Esophagus muscularis mucosa (tissue), 4 donors: ENCODE results near the gene H6PD. TPM values are rescaled to one million over a fixed set of nuclear protein-coding genes. Genes with fewer than 3 reads are reported as not detected.

Experiments used
- DNase-seq: peaks from one replicate; pipeline ENCODE4 v3.0.0-alpha.2; 2017; ENCODE audit errors: extremely low spot score
- H3K27ac ChIP-seq, 4 donors: fragments of 200-600 bp; sonication (generic); replicated peaks in 1 of 4; 1 replicate in 3 of 4; 2 replicates in 1 of 4; pipeline ENCODE4 v1.5.1; 2016 to 2019; ENCODE audit warnings: mild to moderate bottlenecking in 1 of 4
- H3K27me3 ChIP-seq, 4 donors: fragments of 200-600 bp; sonication (generic); one replicate each; pipeline versions ENCODE4 v1.5.1 to v1.6.0; 2016 to 2019
- H3K36me3 ChIP-seq, 4 donors: fragments of 200-600 bp; sonication (generic); one replicate each; pipeline ENCODE4 v1.5.1; 2016 to 2019
- H3K4me1 ChIP-seq, 4 donors: fragments of 200-600 bp; sonication (generic); one replicate each; pipeline ENCODE4 v1.5.1; 2016 to 2019
- H3K4me3 ChIP-seq, 4 donors: fragments of 200-600 bp; sonication (generic); 1 replicate in 2 of 4; 2 replicates in 2 of 4; pipeline ENCODE4 v1.5.1; 2016 to 2019; ENCODE audit warnings: mild to moderate bottlenecking in 4 of 4, moderate library complexity in 1 of 4
- H3K9me3 ChIP-seq, 4 donors: fragments of 200-600 bp; sonication (generic); 1 replicate in 3 of 4; 2 replicates in 1 of 4; pipeline ENCODE4 v1.5.1; 2016 to 2019
- EP300 ChIP-seq: sonication (generic); formaldehyde crosslinking; IDR thresholded peaks from one replicate; pipeline ENCODE4 v1.6.1; 2017; ENCODE audit warnings: antibody characterized with exemption
- POLR2A ChIP-seq: fragments of 450-650 bp; IDR thresholded peaks from one replicate; pipeline ENCODE4 v1.6.1; 2017; ENCODE audit warnings: antibody characterized with exemption, moderate library complexity, mild to moderate bottlenecking, low read depth
- POLR2AphosphoS5 ChIP-seq, 2 donors: sonication (generic); formaldehyde crosslinking; IDR thresholded peaks; one replicate each; pipeline ENCODE4 v1.6.1; 2017; ENCODE audit warnings: antibody characterized with exemption in 2 of 2
- WGBS: methylation state at CpG from one replicate; pipeline ENCODE4 v1.1.5; 2018; 5-methylcytosine and 5-hydroxymethylcytosine counted together
- intact Hi-C: fragments of 100-400 bp; cut with DNase I; formaldehyde crosslinking; loops from one replicate; pipeline ENCODE4 v1.15.1; 2023
- total RNA-seq, 4 donors: library from RNA; depleted of rRNA; stranded (reverse); fragments of >200 nt; gene quantifications; one replicate each; pipeline versions ENCODE4 v1.1.0 to v1.2.1, GENCODE V29; 2016
- TF ChIP-seq, protein P1 (sequence below), 3 experiments: fragments of 200-600 bp in 2 of 3; fragments of 450-650 bp in 1 of 3; sonication (generic) in 2 of 3; IDR thresholded peaks; one replicate each; pipeline ENCODE4 v1.5.1; 2017 to 2019; ENCODE audit warnings: antibody characterized with exemption in 3 of 3, mild to moderate bottlenecking in 2 of 3, moderate library complexity in 1 of 3

The H6PD gene
- total RNA-seq, 4 donors from 2014 or later = 31.1 to 54.4 (median 38.4) TPM

DNA sequence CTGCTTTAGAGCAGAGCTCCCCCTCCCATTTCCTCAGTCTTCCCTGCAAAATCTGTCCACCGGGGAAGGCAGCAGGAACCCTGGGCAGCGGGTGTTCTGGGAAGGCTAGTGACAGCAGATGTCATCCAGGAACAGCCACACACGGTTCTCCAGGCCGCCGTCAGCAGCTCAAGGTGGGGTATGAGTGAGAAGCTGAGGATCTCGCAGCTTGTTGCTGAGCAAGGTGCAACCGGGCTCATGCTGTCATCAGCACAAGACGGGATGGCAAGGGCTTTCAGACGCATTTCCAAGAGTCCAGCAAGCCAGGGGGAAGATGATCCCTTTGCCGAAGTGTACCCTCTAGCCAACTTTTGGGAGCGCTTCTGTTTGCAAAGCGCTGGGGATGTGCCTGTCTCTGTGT, 35.1 kb downstream of the H6PD start:
- no peak for TF ChIP-seq POLR2A
- TF ChIP-seq EP300 = no peak
- H3K4me3 ChIP-seq = no peak overlapping the region
- intact Hi-C loops = no loop called here
- H3K36me3 ChIP-seq = peaks cover under 1 to 37% (median 26%) of the 10 kb centered on the region in 4 donors
- DNase-seq = no peak
- no peaks in the 10 kb centered on the region for H3K9me3 ChIP-seq
- WGBS = 76% methylated on average over 10 of the region's 12 CpGs
- H3K4me1 ChIP-seq = peaks cover 23 to 32% (median 30%) of the 10 kb centered on the region in 4 donors
- no peaks in the 10 kb centered on the region for H3K27me3 ChIP-seq
- H3K27ac ChIP-seq = no peak overlapping the region

DNA sequence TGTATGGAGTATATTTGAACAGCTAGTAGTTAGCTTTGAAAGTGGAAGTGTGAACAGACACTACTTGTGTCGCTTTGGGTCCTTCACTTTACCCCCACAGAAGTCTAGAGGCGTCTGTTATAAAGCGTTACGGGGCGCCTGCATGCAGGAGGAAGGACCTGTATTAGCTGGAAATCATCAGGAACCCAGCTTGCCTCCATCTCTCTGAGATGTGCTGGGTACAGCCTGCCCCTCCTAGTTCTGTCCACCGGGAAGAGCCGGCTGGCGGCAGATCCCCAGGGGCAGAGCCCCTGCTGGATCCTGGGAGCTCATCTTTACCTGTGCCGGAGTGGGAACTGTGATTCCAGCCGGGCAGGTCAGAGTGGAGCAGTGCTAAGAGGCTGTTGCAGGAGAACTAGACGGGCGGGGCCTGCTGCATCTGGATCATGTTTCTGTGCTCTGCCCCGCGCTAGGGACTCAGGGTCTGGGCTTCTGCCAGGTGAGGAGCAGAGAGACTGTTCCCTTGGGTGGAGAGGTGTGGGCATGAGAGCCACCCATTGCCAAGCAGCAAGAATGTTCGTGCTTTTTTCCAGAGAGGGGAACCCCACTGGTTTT, 35.8 kb downstream of the H6PD start:
- Histone ChIP-seq H3K4me1 (peaks cover 23 to 34% (median 30%) of the 10 kb centered on the region in 4 donors), H3K27ac (peak overlapping the region in 1 of 4 donors; percentile 15), H3K27me3 (no peaks in the 10 kb centered on the region), H3K9me3 (no peaks in the 10 kb centered on the region), H3K36me3 (peaks cover 0 to 31% (median 19%) of the 10 kb centered on the region in 4 donors), H3K4me3 (no peak overlapping the region)
- 78% methylated on average over 12 of the region's 15 CpGs for WGBS
- intact Hi-C loops = no loop called here
- TF ChIP-seq, protein P1, sequence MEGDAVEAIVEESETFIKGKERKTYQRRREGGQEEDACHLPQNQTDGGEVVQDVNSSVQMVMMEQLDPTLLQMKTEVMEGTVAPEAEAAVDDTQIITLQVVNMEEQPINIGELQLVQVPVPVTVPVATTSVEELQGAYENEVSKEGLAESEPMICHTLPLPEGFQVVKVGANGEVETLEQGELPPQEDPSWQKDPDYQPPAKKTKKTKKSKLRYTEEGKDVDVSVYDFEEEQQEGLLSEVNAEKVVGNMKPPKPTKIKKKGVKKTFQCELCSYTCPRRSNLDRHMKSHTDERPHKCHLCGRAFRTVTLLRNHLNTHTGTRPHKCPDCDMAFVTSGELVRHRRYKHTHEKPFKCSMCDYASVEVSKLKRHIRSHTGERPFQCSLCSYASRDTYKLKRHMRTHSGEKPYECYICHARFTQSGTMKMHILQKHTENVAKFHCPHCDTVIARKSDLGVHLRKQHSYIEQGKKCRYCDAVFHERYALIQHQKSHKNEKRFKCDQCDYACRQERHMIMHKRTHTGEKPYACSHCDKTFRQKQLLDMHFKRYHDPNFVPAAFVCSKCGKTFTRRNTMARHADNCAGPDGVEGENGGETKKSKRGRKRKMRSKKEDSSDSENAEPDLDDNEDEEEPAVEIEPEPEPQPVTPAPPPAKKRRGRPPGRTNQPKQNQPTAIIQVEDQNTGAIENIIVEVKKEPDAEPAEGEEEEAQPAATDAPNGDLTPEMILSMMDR (IDR thresholded peaks at IDR 0.05) = no peak
- TF ChIP-seq EP300 = no peak
- TF ChIP-seq POLR2AphosphoS5 (IDR thresholded peaks at IDR 0.05) = no peak
- TF ChIP-seq POLR2A = no peak
- DNase-seq = no peak

DNA sequence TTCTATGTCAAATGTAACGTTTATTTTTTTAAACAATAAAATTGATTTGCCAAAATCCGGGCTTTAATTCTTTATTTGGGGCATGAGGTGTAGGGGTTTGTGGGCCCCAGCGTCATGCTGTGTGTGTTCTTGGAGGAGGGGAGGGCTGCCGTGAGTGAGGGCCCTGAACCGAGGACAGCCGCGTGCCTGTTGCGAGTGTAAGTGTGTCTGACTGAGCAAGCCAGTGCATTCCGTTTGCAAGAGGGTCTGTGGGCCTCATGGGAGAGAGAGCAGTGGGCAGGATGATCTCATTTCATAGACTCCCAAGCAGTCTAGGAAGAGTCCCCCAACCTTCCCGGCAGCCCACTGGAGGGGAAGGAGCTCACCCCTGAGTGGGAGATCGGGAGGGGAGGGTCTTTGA, 36.7 kb downstream of the H6PD start:
- Histone ChIP-seq H3K27me3 (no peaks in the 10 kb centered on the region), H3K9me3 (no peaks in the 10 kb centered on the region), H3K36me3 (peaks cover 0 to 23% (median 11%) of the 10 kb centered on the region in 4 donors), H3K27ac (no peak overlapping the region), H3K4me1 (peaks cover 23 to 32% (median 24%) of the 10 kb centered on the region in 4 donors), H3K4me3 (no peak overlapping the region)
- no peak for DNase-seq
- TF ChIP-seq EP300 (no peak), POLR2A (no peak), POLR2AphosphoS5 (IDR thresholded peaks at IDR 0.05) (no peak)
- TF ChIP-seq, protein P1 (IDR thresholded peaks at IDR 0.05) = no peak
- intact Hi-C loops = no loop called here
- 85% methylated on average over 11 of the region's 11 CpGs for WGBS

DNA sequence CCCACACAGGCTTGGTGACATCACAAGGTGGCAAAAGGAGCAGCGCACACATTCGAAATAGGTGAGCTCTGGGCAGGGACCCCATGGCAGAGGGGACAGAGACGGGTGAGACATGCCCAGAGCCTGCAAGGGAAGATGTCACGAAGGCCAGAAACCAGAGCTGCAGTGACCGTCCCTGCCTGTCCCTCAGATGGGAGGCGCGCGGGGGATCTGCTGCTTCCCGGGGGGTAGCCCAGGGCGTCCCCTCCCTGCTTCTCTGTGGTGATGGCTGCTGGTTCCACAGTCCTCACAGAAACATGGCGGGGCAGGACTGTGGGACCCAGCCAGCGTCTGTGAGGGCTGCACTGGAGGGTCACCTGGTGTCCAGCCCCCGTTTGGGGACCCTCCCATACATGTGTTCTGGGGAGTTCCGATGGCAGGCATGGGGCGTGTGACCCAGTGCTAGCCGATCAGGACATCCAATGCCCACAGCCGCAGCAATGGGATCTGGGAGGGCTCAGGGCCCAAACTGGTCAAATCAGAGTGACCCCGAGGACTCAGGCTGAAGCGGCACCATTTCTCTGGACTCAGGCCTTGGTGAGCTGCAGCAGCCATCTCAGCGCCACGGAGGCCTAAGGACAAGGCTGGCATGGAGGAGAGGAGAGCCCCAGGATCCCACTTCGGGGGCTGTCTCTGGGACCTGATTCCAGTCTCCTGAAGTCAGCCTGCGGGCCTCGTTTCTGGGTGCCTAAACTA, 37.5 kb downstream of the H6PD start:
- H3K4me3 ChIP-seq = no peak overlapping the region
- H3K4me1 ChIP-seq = peaks cover 15 to 25% (median 17%) of the 10 kb centered on the region in 4 donors
- TF ChIP-seq POLR2AphosphoS5 (IDR thresholded peaks at IDR 0.05) (no peak), EP300 (no peak), POLR2A (no peak)
- TF ChIP-seq, protein P1 (IDR thresholded peaks at IDR 0.05) = no peak
- H3K27ac ChIP-seq = no peak overlapping the region
- intact Hi-C loops = no loop called here
- H3K36me3 ChIP-seq = peaks cover 0 to 23% (median 8%) of the 10 kb centered on the region in 4 donors
- no peak for DNase-seq
- no peaks in the 10 kb centered on the region for H3K9me3 ChIP-seq
- WGBS = 97% methylated on average over 6 of the region's 24 CpGs
- no peaks in the 10 kb centered on the region for H3K27me3 ChIP-seq

DNA sequence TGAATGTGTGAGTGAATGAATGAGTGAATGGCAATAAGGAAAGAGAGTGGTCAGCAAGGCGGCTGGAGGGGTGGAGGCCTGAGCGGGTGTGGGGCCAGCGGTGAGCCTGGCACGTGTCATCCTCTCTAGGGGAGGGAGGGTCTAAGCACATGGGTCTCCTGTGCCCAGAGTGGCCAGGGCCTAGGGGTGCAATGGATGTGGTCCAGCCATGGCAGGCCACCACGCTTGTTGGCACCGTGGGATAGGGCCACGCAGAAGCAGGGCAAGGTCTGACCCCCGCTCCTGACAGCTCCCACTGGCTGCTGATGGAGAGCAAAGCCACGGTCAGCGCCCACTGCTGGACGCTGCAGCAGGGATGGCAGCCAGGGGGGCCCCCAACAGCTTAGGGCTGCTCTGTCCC, 38.6 kb downstream of the H6PD start:
- peaks cover 0 to 23% (median 8%) of the 10 kb centered on the region in 4 donors for H3K36me3 ChIP-seq
- H3K4me3 ChIP-seq = no peak overlapping the region
- H3K4me1 ChIP-seq = peaks cover 9 to 17% (median 12%) of the 10 kb centered on the region in 4 donors
- intact Hi-C loops = no loop called here
- H3K9me3 ChIP-seq = no peaks in the 10 kb centered on the region
- no peaks in the 10 kb centered on the region for H3K27me3 ChIP-seq
- H3K27ac ChIP-seq = no peak overlapping the region
- no peak for DNase-seq
- TF ChIP-seq EP300 = no peak
- TF ChIP-seq POLR2AphosphoS5 (IDR thresholded peaks at IDR 0.05) = no peak
- no peak for TF ChIP-seq POLR2A
- TF ChIP-seq, protein P1 (IDR thresholded peaks at IDR 0.05) = no peak
- WGBS = 71% methylated on average over 4 of the region's 11 CpGs
